Measurements from ENCODE around the gene RHOJ. TPM values are rescaled to one million over a fixed set of nuclear protein-coding genes. Genes with fewer than 3 reads are reported as not detected.

The RHOJ gene
- total RNA-seq, 1 donor from 2014 or later = 29.2 TPM

DNA sequence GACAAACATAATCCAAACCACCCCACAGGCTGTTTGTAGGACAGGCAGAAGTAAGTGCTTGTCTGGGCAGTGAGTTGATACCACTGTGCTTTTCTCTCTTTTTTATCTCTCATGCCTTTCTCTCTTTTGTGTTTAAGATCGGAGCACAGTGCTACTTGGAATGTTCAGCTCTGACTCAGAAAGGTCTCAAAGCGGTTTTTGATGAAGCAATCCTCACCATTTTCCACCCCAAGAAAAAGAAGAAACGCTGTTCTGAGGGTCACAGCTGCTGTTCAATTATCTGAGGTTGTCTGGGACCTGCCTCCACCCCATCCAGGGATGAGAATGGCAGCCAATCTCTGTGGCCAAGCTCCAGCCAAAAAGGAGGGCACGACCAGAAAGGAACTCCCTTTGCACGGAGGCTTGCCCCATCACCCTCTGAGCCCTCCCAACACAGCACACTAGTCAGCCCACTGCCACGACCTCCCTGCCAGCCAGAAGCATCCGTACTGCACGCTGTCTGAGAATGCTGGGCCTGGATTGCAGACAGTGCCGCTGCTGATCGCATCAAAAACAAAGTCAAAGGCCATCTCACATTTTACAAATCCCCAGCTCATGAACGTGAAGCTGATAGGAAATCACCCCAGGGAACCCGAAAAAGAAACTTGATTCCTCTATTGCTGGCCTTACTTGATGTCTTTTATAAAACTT is 86.6 kb downstream of the RHOJ start:
- peaks cover 16% of the 10 kb centered on the region for H3K36me3 ChIP-seq
- H3K9me3 ChIP-seq = no peaks in the 10 kb centered on the region
- H3K4me1 ChIP-seq = no peaks in the 10 kb centered on the region
- DNase-seq = no peak
- no peaks in the 10 kb centered on the region for H3K27me3 ChIP-seq (ENCODE audit: low read depth)
- ATAC-seq = no peak
- H3K4me3 ChIP-seq = no peak overlapping the region
- H3K27ac ChIP-seq = no peak overlapping the region
- intact Hi-C loops (cut with DNase I) = no loop called here
- TF ChIP-seq, protein P1, sequence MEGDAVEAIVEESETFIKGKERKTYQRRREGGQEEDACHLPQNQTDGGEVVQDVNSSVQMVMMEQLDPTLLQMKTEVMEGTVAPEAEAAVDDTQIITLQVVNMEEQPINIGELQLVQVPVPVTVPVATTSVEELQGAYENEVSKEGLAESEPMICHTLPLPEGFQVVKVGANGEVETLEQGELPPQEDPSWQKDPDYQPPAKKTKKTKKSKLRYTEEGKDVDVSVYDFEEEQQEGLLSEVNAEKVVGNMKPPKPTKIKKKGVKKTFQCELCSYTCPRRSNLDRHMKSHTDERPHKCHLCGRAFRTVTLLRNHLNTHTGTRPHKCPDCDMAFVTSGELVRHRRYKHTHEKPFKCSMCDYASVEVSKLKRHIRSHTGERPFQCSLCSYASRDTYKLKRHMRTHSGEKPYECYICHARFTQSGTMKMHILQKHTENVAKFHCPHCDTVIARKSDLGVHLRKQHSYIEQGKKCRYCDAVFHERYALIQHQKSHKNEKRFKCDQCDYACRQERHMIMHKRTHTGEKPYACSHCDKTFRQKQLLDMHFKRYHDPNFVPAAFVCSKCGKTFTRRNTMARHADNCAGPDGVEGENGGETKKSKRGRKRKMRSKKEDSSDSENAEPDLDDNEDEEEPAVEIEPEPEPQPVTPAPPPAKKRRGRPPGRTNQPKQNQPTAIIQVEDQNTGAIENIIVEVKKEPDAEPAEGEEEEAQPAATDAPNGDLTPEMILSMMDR (IDR thresholded peaks at IDR 0.05) = no peak

DNA sequence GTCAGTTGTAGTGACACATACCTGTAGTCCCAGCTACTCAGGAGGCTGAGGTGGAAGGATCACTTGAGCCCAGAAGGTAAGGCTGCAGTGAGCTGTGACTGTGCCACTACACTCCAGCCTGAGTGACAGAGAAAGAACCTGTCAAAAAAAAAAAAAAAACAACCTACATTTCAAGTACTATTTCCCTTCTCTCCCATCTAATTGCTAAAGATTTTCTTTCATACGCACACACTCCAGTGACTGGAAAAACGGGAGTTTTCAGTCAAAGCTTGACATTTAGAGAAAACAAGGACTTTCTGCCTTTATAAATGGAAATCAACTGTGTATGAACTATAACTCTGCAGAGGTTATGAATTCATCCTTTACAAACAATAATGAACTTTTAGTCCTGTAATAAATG is 88.6 kb downstream of the RHOJ start:
- H3K27ac ChIP-seq = no peak overlapping the region
- ATAC-seq (no peak), DNase-seq (no peak)
- H3K36me3 ChIP-seq = peaks cover 13% of the 10 kb centered on the region
- no peaks in the 10 kb centered on the region for H3K27me3 ChIP-seq (ENCODE audit: low read depth)
- no peaks in the 10 kb centered on the region for H3K9me3 ChIP-seq
- TF ChIP-seq, protein P1 (IDR thresholded peaks at IDR 0.05) = no peak
- intact Hi-C loops (cut with DNase I) = no loop called here
- no peaks in the 10 kb centered on the region for H3K4me1 ChIP-seq
- H3K4me3 ChIP-seq = no peak overlapping the region

DNA sequence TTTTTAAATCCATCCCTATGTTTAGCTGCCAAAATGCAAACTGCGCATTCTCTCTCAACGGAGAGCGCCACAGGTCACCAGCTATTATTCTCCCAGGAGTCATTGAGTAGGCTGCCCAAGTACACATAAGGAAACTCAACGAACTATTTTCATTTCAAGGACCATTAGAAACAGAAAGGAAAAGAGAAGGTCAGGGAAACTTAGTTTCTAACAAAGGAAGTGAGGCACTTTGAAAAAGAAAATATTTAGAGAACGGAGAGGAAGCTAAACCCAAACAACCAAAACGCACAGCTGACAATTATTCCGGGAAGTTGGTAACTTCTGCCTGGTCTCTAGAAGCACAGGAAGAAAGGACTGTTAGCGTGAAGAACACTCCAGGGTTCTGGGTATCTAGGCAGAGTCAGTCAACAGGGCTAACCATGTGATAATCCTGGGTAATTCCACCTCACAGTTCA is 91.0 kb downstream of the RHOJ start:
- no peak for DNase-seq
- H3K4me1 ChIP-seq = no peaks in the 10 kb centered on the region
- H3K27ac ChIP-seq = peak overlapping the region; percentile 73
- intact Hi-C loops (cut with DNase I) = no loop called here
- ATAC-seq = peak in 1 of 2 donors; percentile 61
- H3K9me3 ChIP-seq = no peaks in the 10 kb centered on the region
- TF ChIP-seq, protein P1 (IDR thresholded peaks at IDR 0.05) = no peak
- H3K4me3 ChIP-seq = peak overlapping the region; percentile 8
- H3K27me3 ChIP-seq (ENCODE audit: low read depth) = no peaks in the 10 kb centered on the region
- H3K36me3 ChIP-seq = peaks cover 9% of the 10 kb centered on the region

DNA sequence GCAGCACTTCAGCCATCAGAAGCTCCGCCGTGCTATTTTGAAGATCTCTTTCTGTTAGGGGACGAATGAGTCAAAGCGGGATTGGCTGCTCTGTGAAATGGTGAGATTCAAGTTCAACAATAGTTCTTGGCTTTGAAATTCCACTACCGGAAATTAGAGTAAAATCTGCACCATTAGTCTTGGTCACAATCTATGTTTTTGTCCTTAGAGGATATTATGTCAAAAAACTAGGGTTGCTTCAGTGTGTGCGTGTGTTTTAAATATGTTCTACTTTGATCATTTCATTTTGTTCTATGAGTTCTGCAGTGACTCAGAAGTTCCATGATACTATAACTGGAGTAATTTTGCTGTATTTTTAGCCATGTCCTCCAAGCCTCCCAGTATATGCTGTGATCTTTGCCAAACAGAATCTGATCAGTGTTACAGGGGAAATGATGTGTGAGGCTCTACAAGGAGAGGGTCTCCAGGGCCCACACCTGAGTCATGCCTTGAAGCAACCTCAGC is 91.9 kb downstream of the RHOJ start:
- Histone ChIP-seq H3K27me3 (ENCODE audit: low read depth) (no peaks in the 10 kb centered on the region), H3K36me3 (peaks cover 8% of the 10 kb centered on the region), H3K4me1 (no peaks in the 10 kb centered on the region), H3K27ac (peak overlapping the region; percentile 73), H3K9me3 (no peaks in the 10 kb centered on the region), H3K4me3 (peak overlapping the region; percentile 11)
- TF ChIP-seq, protein P1 (IDR thresholded peaks at IDR 0.05) = no peak
- DNase-seq (no peak), ATAC-seq (no peak)
- intact Hi-C loops (cut with DNase I) = no loop called here

GRCh38 chr14:63297372-63298063 is 93.3 kb downstream of the RHOJ start:
- Histone ChIP-seq H3K4me3 (no peak overlapping the region), H3K4me1 (no peaks in the 10 kb centered on the region), H3K27ac (no peak overlapping the region), H3K27me3 (ENCODE audit: low read depth) (no peaks in the 10 kb centered on the region), H3K9me3 (no peaks in the 10 kb centered on the region), H3K36me3 (no peaks in the 10 kb centered on the region)
- ATAC-seq (no peak), DNase-seq (no peak)
- TF ChIP-seq, protein P1 (IDR thresholded peaks at IDR 0.05) = no peak
- intact Hi-C loops (cut with DNase I) = no loop called here

Data from lower lobe of right lung (tissue), 2 donors.